GM12878 (cell line): ENCODE measurements around the gene S100A2. TPM values are rescaled to one million over a fixed set of nuclear protein-coding genes. Genes with fewer than 3 reads are reported as not detected.

Experiments
- ATAC-seq: fragments of 200-7000 bp; cut with Tn5 transposase; 3 replicates; pipeline ENCODE4 v1.9.1; 2020; ENCODE audit warnings: mild to moderate bottlenecking, moderate library complexity
- BruUV-seq: library from RNA; stranded (reverse); fragments of 400-500 nt; replicated peaks from 2 replicates; lab custom pipeline; 2021; lab: Mats Ljungman, UMichigan
- CTCF ChIA-PET: fragments of 300-600 bp; sonication (Branson Sonifier 250); formaldehyde crosslinking; extraction: SDS; loops from one replicate; lab custom pipeline; 2021; ENCODE audit warnings: inconsistent platforms; lab: Yijun Ruan, JAX
- POLR2A ChIA-PET: fragments of 350-600 bp; formaldehyde crosslinking; extraction: SDS; loops from one replicate; lab custom pipeline; 2021; ENCODE audit warnings: inconsistent platforms; lab: Charles Lee
- RAD21 ChIA-PET: fragments of 300-600 bp; sonication (Branson Sonifier 250); formaldehyde crosslinking; loops from one replicate; lab custom pipeline; 2023; ENCODE audit warnings: antibody characterized with exemption; ENCODE audit not compliant: unreplicated experiment; lab: Charles Lee
- SMC1A ChIA-PET: fragments of 300-600 bp; sonication (Branson Sonifier 250); formaldehyde crosslinking; loops from one replicate; lab custom pipeline; 2023; ENCODE audit not compliant: unreplicated experiment, uncharacterized antibody; lab: Charles Lee
- DNase-seq: peaks from one replicate; pipeline ENCODE4 v3.0.0-alpha.2; 2011; ENCODE audit warnings: low read depth, low spot score
- FAIRE-seq: peaks from 3 replicates; lab custom pipeline; 2011; peaks lifted over from hg19 to GRCh38; lab: Jason Lieb, UNC
- H2AFZ ChIP-seq: 2 replicates; pipeline ENCODE4 v1.6.0; 2011; ENCODE audit warnings: low read depth, low read length, control low read depth; ENCODE audit not compliant: control insufficient read depth
- H3K27ac ChIP-seq: 2 replicates; pipeline ENCODE4 v1.5.1; 2011; ENCODE audit warnings: control low read depth; ENCODE audit not compliant: control insufficient read depth, insufficient read depth
- H3K27me3 ChIP-seq, 2 experiments: replicated peaks in 1 of 2; 2 replicates each; pipeline versions ENCODE4 v1.6.0 to v1.6.1; 2011; ENCODE audit warnings: low read length in 1 of 2; ENCODE audit not compliant: control insufficient read depth in 2 of 2, insufficient read depth in 2 of 2
- H3K36me3 ChIP-seq, 2 experiments: 2 replicates each; pipeline ENCODE4 v1.5.1; 2011; ENCODE audit warnings: low read length in 1 of 2; ENCODE audit not compliant: control insufficient read depth in 2 of 2, insufficient read depth in 2 of 2
- H3K4me1 ChIP-seq: 2 replicates; pipeline ENCODE4 v1.6.1; 2011; ENCODE audit warnings: mild to moderate bottlenecking, low read length, moderate library complexity, mixed read lengths; ENCODE audit not compliant: control insufficient read depth, insufficient read depth
- H3K4me2 ChIP-seq: 2 replicates; pipeline ENCODE4 v1.6.0; 2011; ENCODE audit warnings: control low read depth; ENCODE audit not compliant: control insufficient read depth, insufficient read depth
- H3K4me3 ChIP-seq: fragments of 200-600 bp; sonication (generic); 2 replicates; pipeline ENCODE4 v1.5.1; 2016
- H3K79me2 ChIP-seq: 2 replicates; pipeline ENCODE4 v1.6.0; 2011; ENCODE audit warnings: low read length; ENCODE audit not compliant: control insufficient read depth, insufficient read depth
- H3K9ac ChIP-seq: 2 replicates; pipeline ENCODE4 v1.8.0; 2011; ENCODE audit warnings: low read length, control low read depth, mixed read lengths; ENCODE audit not compliant: control insufficient read depth, insufficient read depth
- H3K9me3 ChIP-seq: replicated peaks from 3 replicates; pipeline ENCODE4 v1.5.1; 2011; ENCODE audit warnings: mild to moderate bottlenecking, low read length; ENCODE audit not compliant: control insufficient read depth, insufficient read depth
- H4K20me1 ChIP-seq: 2 replicates; pipeline ENCODE4 v1.6.0; 2011; ENCODE audit not compliant: control insufficient read depth, insufficient read depth
- HDAC2 ChIP-seq: fragments of 200-600 bp; sonication (generic); IDR thresholded peaks from 2 replicates; pipeline ENCODE4 v1.6.1; 2017
- PAX5 ChIP-seq: IDR thresholded peaks from 2 replicates; pipeline ENCODE4 v1.6.1; 2011; ENCODE audit warnings: low read depth, low read length, borderline replicate concordance
- RUNX3 ChIP-seq: IDR thresholded peaks from 2 replicates; pipeline ENCODE4 v1.6.1; 2012; ENCODE audit warnings: low read length, inconsistent platforms
- SIN3A ChIP-seq: IDR thresholded peaks from 2 replicates; pipeline ENCODE4 v1.6.1; 2012; ENCODE audit warnings: low read depth, low read length, improper control_type of control experiment
- TARDBP ChIP-seq: IDR thresholded peaks from 2 replicates; pipeline ENCODE4 v1.6.1; 2016; ENCODE audit warnings: borderline replicate concordance
- TCF12 ChIP-seq: IDR thresholded peaks from 2 replicates; pipeline ENCODE4 v1.6.1; 2011; ENCODE audit warnings: low read depth, mild to moderate bottlenecking, low read length
- ZNF622 ChIP-seq: fragments of 450-650 bp; IDR thresholded peaks from 2 replicates; pipeline ENCODE4 v1.6.1; 2017; ENCODE audit warnings: mild to moderate bottlenecking, inconsistent platforms
- in situ Hi-C: fragments of 300-500 bp; cut with MboI; formaldehyde crosslinking; loops from 9 replicates; pipeline ENCODE4 v1.14.3; 2018; ENCODE audit warnings: mixed read lengths
- intact Hi-C: fragments of 100-400 bp; cut with micrococcal nuclease; formaldehyde crosslinking; loops from one replicate; pipeline ENCODE4 v1.14.2; 2022; ENCODE audit not compliant: unreplicated experiment
- polyA plus RNA-seq, 11 experiments: library from polyadenylated mRNA; depleted of rRNA in 4 of 11; unstranded in 6 of 11; stranded (reverse) in 5 of 11; fragments of >200 nt; fragmentation: Nextera tagmentation in 4 of 11; fragmentation: Illumina TruSeq in 1 of 11; extraction: Ambion mirVana in 4 of 11; extraction: Trizol in 1 of 11; gene quantifications; 1 replicate in 1 of 11; 2 replicates in 10 of 11; pipeline versions ENCODE4 v1.2.1 to v1.2.3, GENCODE V29; 2011 to 2016; ENCODE audit warnings: inconsistent platforms in 2 of 11, missing spikeins in 2 of 11, low read depth in 1 of 11
- total RNA-seq, 4 experiments: library from RNA; depleted of rRNA in 3 of 4; stranded (reverse); fragments of >200 nt in 3 of 4; fragmentation: Illumina TruSeq in 1 of 4; extraction: Trizol in 1 of 4; gene quantifications; 2 replicates each; pipeline versions ENCODE4 v1.2.1 to v1.2.3, GENCODE V29; 2013 to 2021
- TF ChIP-seq, protein P1 (sequence below), 3 experiments: IDR thresholded peaks in 2 of 3; conservative IDR thresholded peaks in 1 of 3; 2 replicates each; pipeline ENCODE4 v1.5.1; 2011; ENCODE audit warnings: low read depth in 3 of 3, low read length in 3 of 3, mild to moderate bottlenecking in 3 of 3, control low read depth in 2 of 3, moderate library complexity in 2 of 3, inconsistent platforms in 1 of 3, mixed read lengths in 1 of 3; ENCODE audit not compliant: control insufficient read depth in 2 of 3, insufficient read depth in 1 of 3; ENCODE audit errors: extremely low read depth in 1 of 3

The S100A2 gene
- total and polyA plus RNA-seq, 10 of the 15 experiments (the other 5 are each of a cell fraction or from before 2014, with no cell fraction given), result 0.11 to 1.5 (median 0.59) TPM; not detected in 2

DNA sequence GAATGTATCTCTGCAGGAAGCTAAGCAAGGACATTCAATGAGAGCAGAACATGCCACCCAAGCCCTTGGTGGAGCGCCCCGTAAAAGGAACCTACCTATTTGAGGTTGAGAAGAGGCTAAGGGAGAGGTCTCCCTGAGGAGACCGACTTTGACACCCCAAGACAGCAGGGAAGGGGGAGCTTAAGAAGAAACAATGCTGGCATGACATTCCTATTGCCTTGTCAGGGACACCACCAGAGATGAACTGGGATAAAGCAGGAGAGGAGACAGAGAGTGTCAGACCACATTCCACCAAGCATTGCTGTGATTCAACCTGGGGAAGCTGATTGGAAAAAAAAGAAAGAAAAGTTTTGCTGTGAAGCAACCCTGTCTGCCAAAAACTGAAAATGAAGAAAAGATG lies 13.3 kb upstream of the S100A2 start (continued):
- TF ChIP-seq, protein P1, sequence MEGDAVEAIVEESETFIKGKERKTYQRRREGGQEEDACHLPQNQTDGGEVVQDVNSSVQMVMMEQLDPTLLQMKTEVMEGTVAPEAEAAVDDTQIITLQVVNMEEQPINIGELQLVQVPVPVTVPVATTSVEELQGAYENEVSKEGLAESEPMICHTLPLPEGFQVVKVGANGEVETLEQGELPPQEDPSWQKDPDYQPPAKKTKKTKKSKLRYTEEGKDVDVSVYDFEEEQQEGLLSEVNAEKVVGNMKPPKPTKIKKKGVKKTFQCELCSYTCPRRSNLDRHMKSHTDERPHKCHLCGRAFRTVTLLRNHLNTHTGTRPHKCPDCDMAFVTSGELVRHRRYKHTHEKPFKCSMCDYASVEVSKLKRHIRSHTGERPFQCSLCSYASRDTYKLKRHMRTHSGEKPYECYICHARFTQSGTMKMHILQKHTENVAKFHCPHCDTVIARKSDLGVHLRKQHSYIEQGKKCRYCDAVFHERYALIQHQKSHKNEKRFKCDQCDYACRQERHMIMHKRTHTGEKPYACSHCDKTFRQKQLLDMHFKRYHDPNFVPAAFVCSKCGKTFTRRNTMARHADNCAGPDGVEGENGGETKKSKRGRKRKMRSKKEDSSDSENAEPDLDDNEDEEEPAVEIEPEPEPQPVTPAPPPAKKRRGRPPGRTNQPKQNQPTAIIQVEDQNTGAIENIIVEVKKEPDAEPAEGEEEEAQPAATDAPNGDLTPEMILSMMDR (IDR thresholded peaks at IDR 0.05 in 2 of 3, conservative IDR thresholded peaks at IDR 0.05 in 1 of 3; ENCODE audit: control insufficient read depth in 2 of 3, extremely low read depth in 1 of 3, insufficient read depth in 1 of 3, low read depth in 3 of 3, low read length in 3 of 3), result no peak
- TF ChIP-seq PAX5 (no peak), HDAC2 (no peak), TARDBP (no peak)

DNA sequence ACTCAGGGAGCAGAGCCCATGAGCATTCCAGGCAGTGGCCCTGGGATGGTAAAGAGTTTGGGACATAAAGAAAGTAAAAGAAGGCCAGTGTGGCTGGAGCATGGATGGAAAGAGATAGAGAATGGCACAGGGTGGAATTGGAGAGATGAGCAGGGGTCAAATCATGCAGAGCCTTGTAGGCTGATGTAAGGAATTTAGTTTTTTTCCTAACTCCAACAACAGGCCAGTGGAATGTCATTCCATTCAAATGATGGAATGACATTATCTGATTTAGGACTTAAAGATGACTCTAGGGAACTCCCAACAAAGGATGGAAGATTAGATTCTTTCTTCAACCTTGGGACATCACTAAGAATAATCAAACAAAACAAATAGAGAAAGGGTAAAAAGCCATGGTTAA lies 12.8 kb upstream of the S100A2 start:
- CTCF ChIA-PET, result interaction anchor here (0.7 to 1.8 kb wide), 5 partner anchors 10 to 61 kb away, joined by 3 to 8 read pairs (median 3); partner anchors contain the start of genes S100A1 and S100A13
- Histone ChIP-seq H3K36me3 (no peaks in the 10 kb centered on the region), H2AFZ (no peak overlapping the region), H3K4me3 (no peak overlapping the region), H3K4me2 (no peak overlapping the region), H3K4me1 (no peaks in the 10 kb centered on the region)
- intact Hi-C loops (no loop called here), in situ Hi-C loops (no loop called here)
- FAIRE-seq, result no peak
- TF ChIP-seq TARDBP (no peak), SIN3A (no peak), RUNX3 (no peak), TCF12 (no peak), ZNF622 (no peak)
- TF ChIP-seq, all 136 proteins: peak for 0
- Histone ChIP-seq H3K27ac (no peak overlapping the region), H3K9ac (no peak overlapping the region), H3K9me3 (no peaks in the 10 kb centered on the region), H3K27me3 (no peaks in the 10 kb centered on the region), H3K79me2 (no peaks in the 10 kb centered on the region), H4K20me1 (no peaks in the 10 kb centered on the region)
- ATAC-seq (no peak), DNase-seq (no peak)
- RAD21 ChIA-PET, result no interaction called here
- POLR2A ChIA-PET, result no interaction called here
- no TSS peak for BruUV-seq
- SMC1A ChIA-PET, result interaction anchor here (1.3 to 2.6 kb wide), 3 partner anchors 15 to 47 kb away, joined by 3 to 11 read pairs (median 8); no protein-coding TSS in a partner anchor
